DMS114 treated with DMSO at 0.1 percent for 48 hours (cell line): ENCODE data around the gene ZSWIM6.

Experiments used
- DNase-seq: peaks from one replicate; lab custom pipeline; 2025; ENCODE audit not compliant: unreplicated experiment; lab: John Stamatoyannopoulos, UW

Gene ZSWIM6

GRCh38 chr5:61330845-61331406 lies 1.1 kb upstream of the ZSWIM6 start:
- DNase-seq = no peak

- DNase-seq = no peak
These were observed 296 bp downstream of the ZSWIM6 start for GRCh38 chr5:61332358-61332749.

GRCh38 chr5:61332851-61333320 lies 828 bp downstream of the ZSWIM6 start:
- no peak for DNase-seq

- DNase-seq = no peak
These were observed 1.4 kb downstream of the ZSWIM6 start for GRCh38 chr5:61333321-61333953.

- no peak for DNase-seq
These were observed 2.2 kb downstream of the ZSWIM6 start for GRCh38 chr5:61333954-61334867.

- DNase-seq = no peak
These were observed 3.0 kb downstream of the ZSWIM6 start for GRCh38 chr5:61334868-61335615.

- DNase-seq = no peak
These were observed 7.7 kb downstream of the ZSWIM6 start for GRCh38 chr5:61339764-61340163.

GRCh38 chr5:61340775-61341361 lies 8.8 kb downstream of the ZSWIM6 start:
- DNase-seq = no peak

- no peak for DNase-seq
These were observed 10.0 kb downstream of the ZSWIM6 start for GRCh38 chr5:61342071-61342501.

GRCh38 chr5:61344187-61344944 lies 12.3 kb downstream of the ZSWIM6 start:
- DNase-seq = no peak

GRCh38 chr5:61346511-61346910 lies 14.5 kb downstream of the ZSWIM6 start:
- DNase-seq = no peak

- no peak for DNase-seq
These were observed 15.0 kb downstream of the ZSWIM6 start for GRCh38 chr5:61347080-61347479.

GRCh38 chr5:61348447-61348846 lies 16.4 kb downstream of the ZSWIM6 start:
- no peak for DNase-seq

- DNase-seq = no peak
These were observed 17.9 kb downstream of the ZSWIM6 start for GRCh38 chr5:61349935-61350334.

- no peak for DNase-seq
These were observed 18.5 kb downstream of the ZSWIM6 start for GRCh38 chr5:61350535-61350934.

GRCh38 chr5:61351733-61352132 lies 19.7 kb downstream of the ZSWIM6 start:
- DNase-seq = no peak

GRCh38 chr5:61352180-61352579 lies 20.1 kb downstream of the ZSWIM6 start:
- no peak for DNase-seq

GRCh38 chr5:61352612-61353156 lies 20.6 kb downstream of the ZSWIM6 start:
- no peak for DNase-seq

GRCh38 chr5:61353293-61353692 lies 21.2 kb downstream of the ZSWIM6 start:
- DNase-seq = no peak

- DNase-seq = no peak
These were observed 22.1 kb downstream of the ZSWIM6 start for GRCh38 chr5:61354199-61354598.
